ENCODE measurements around the gene FOXP4.

The FOXP4 gene

GRCh38 chr6:41568202-41568584 lies 22.0 kb downstream of the FOXP4 start:
- DNase-seq, result no peak

GRCh38 chr6:41568585-41569384 lies 22.6 kb downstream of the FOXP4 start:
- DNase-seq, result no peak

- DNase-seq, result no peak
These were observed 24.1 kb downstream of the FOXP4 start for GRCh38 chr6:41570259-41570615.

- no peak for DNase-seq
These were observed 25.0 kb downstream of the FOXP4 start for GRCh38 chr6:41571021-41571780.

- DNase-seq, result no peak
These were observed 26.4 kb downstream of the FOXP4 start for GRCh38 chr6:41572613-41573012.

- DNase-seq, result no peak
These were observed 27.1 kb downstream of the FOXP4 start for GRCh38 chr6:41573276-41573675.

- no peak for DNase-seq
These were observed 27.8 kb downstream of the FOXP4 start for GRCh38 chr6:41573985-41574384.

GRCh38 chr6:41575598-41575997 lies 29.4 kb downstream of the FOXP4 start:
- no peak for DNase-seq

- no peak for DNase-seq
These were observed 30.5 kb downstream of the FOXP4 start for GRCh38 chr6:41576667-41577066.

- DNase-seq, result no peak
These were observed 31.4 kb downstream of the FOXP4 start for GRCh38 chr6:41577356-41578216.

GRCh38 chr6:41578217-41579087 lies 32.3 kb downstream of the FOXP4 start:
- no peak for DNase-seq

GRCh38 chr6:41579088-41579610 lies 33.0 kb downstream of the FOXP4 start:
- no peak for DNase-seq

- no peak for DNase-seq
These were observed 34.5 kb downstream of the FOXP4 start for GRCh38 chr6:41580690-41581089.

- no peak for DNase-seq
These were observed 35.3 kb downstream of the FOXP4 start for GRCh38 chr6:41581381-41581991.

GRCh38 chr6:41582540-41582939 lies 36.4 kb downstream of the FOXP4 start:
- DNase-seq, result no peak

- no peak for DNase-seq
These were observed 37.4 kb downstream of the FOXP4 start for GRCh38 chr6:41583565-41583964.

GRCh38 chr6:41584205-41584604 lies 38.0 kb downstream of the FOXP4 start:
- no peak for DNase-seq

GRCh38 chr6:41584668-41585205 lies 38.6 kb downstream of the FOXP4 start:
- no peak for DNase-seq

- DNase-seq, result no peak
These were observed 39.4 kb downstream of the FOXP4 start for GRCh38 chr6:41585605-41586004.

- no peak for DNase-seq
These were observed 40.2 kb downstream of the FOXP4 start for GRCh38 chr6:41586252-41587007.
